ENCODE results near the gene MYH10.

GRCh38 chr17:8443756-8444155, 186.8 kb downstream of the MYH10 start:
- TF ChIP-seq EZH2 (IDR thresholded peaks at IDR 0.05; ENCODE audit: insufficient read depth, poor library complexity, severe bottlenecking) (no peak), EZH2phosphoT487 (IDR thresholded peaks at IDR 0.05; ENCODE audit: insufficient read depth, low read depth) (no peak)
